IPS DF 6.9 (cell line): ENCODE data around the gene SLC16A4.

Source experiments
- DNase-seq: peaks from one replicate; pipeline ENCODE4 v3.0.0-alpha.2; 2013; ENCODE audit warnings: low read depth, low spot score
- H3K27ac ChIP-seq: one replicate; pipeline ENCODE4 v1.5.1; 2013; ENCODE audit warnings: low read length, control low read depth
- H3K27me3 ChIP-seq: 2 replicates; pipeline ENCODE4 v1.6.1; 2013; ENCODE audit warnings: mild to moderate bottlenecking, low read length; ENCODE audit not compliant: control insufficient read depth, insufficient read depth
- H3K36me3 ChIP-seq: 2 replicates; pipeline ENCODE4 v1.6.1; 2013; ENCODE audit warnings: low read length; ENCODE audit not compliant: control insufficient read depth, insufficient read depth
- H3K4me1 ChIP-seq: 2 replicates; pipeline ENCODE4 v1.6.1; 2013; ENCODE audit warnings: low read length; ENCODE audit not compliant: control insufficient read depth, insufficient read depth
- H3K4me3 ChIP-seq: 2 replicates; pipeline ENCODE4 v1.5.1; 2013; ENCODE audit warnings: mild to moderate bottlenecking, low read length
- H3K9me3 ChIP-seq: 2 replicates; pipeline ENCODE4 v1.6.1; 2013; ENCODE audit warnings: low read length, inconsistent platforms; ENCODE audit not compliant: control insufficient read depth, insufficient read depth
- WGBS: extraction: QIAGEN DNeasy Blood & Tissue Kit; methylation state at CpG from one replicate; pipeline ENCODE4 v1.1.7; 2013; ENCODE audit warnings: mixed read lengths, missing lambda C conversion rate; ENCODE audit not compliant: insufficient read length, insufficient coverage; 5-methylcytosine and 5-hydroxymethylcytosine counted together

The SLC16A4 gene

DNA sequence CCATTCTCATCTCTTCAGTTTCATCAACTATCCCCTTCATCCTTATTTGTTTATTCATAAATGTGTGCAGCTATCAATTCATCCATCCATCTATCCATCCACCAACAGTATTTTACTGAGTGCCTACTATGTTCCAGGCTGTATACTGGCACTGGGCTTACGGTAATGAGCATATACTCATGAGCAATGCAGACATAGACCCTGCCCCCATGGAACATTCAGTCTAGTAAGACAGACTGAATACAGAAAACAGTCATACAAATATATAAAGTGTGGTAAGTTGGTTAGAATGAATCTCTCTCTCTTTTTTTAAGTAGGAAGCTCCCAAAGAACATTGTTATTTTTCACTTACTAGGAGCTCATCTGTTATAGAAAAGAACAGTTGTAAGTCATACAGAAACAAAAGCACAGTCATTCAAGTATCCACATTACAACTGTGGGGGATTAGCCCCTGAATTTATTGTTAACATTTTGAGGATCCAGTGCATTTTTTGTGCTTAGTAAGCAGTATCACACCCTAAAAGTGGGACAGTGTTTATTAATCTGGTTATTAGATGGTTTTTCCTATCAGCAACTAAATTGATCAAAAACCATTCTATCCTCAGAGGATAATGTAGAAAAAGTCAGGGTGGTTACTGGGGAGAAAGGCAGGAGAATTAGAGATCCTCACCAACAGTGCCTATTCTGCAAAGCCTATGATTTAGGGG is 3.6 kb downstream of the SLC16A4 start:
- no peak for DNase-seq
- H3K36me3 ChIP-seq = no peaks in the 10 kb centered on the region
- no peaks in the 10 kb centered on the region for H3K9me3 ChIP-seq
- H3K4me3 ChIP-seq = no peak overlapping the region
- H3K27me3 ChIP-seq = no peaks in the 10 kb centered on the region
- no CpG with 5 or more reads among the region's 1 CpG for WGBS
- H3K27ac ChIP-seq = no peak overlapping the region
- 0 out of 2 replicates have a peak, but pooled peaks cover 2% of the 10 kb centered on the region for H3K4me1 ChIP-seq

DNA sequence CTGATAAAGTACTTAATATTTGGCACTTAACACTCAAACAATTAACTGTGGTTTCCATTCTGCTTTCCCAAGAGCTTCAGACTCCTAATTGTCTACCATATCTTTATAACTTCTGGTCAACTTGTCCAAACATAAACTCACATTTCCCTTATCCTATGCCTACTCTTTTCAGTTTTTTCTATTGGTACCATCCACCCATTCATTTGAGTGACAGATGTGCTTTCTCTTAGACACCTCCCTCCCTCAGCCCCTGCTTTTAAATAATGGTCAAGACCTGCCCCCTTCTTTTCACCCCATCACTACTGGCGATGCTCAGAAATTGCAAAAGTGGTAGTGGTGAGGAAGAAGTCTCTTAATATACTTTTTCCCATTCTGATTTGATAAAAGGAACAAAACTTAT is 5.5 kb downstream of the SLC16A4 start:
- no CpG with 5 or more reads among the region's 1 CpG for WGBS
- Histone ChIP-seq H3K27me3 (no peaks in the 10 kb centered on the region), H3K36me3 (no peaks in the 10 kb centered on the region), H3K4me1 (no peaks in the 10 kb centered on the region), H3K27ac (no peak overlapping the region), H3K4me3 (no peak overlapping the region), H3K9me3 (no peaks in the 10 kb centered on the region)
- DNase-seq = no peak

DNA sequence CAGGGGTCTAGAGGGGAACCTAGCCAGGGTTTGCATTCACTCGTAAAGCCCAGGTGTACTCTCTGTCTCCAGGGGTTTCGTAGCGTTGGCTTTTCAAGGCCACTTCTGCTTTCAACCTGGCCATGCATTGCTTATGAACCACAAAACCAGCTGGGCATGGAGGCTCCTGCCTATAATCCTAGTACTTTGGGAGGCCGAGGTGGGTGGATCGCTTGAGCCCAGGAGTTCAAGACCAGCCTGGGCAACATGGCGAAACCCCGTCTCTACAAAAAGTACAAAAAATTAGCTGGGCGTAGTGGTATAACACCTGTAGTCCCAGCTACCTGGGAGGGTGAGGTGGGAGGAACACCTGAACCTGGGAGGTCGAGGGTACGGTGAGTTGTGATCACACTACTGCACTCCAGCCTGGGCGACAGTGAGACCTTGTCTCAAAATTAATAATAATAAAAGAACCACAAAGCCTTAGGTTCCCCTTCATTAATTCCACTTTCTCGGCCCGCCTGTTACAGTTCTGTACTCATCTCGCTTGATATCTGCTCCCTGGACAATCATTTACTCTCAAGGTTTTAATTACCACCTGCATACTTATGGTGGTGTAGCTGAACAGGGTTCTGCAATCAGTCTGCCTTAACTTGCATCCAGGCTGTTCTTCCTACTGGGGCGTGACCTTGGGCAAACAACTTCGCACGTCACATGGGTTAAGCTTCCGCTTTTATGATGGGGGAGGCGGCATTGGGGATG is 6.1 kb downstream of the SLC16A4 start:
- Histone ChIP-seq H3K4me3 (no peak overlapping the region), H3K36me3 (no peaks in the 10 kb centered on the region), H3K9me3 (no peaks in the 10 kb centered on the region), H3K4me1 (no peaks in the 10 kb centered on the region), H3K27me3 (no peaks in the 10 kb centered on the region), H3K27ac (no peak overlapping the region)
- WGBS = no CpG with 5 or more reads among the region's 19 CpGs
- DNase-seq = no peak

DNA sequence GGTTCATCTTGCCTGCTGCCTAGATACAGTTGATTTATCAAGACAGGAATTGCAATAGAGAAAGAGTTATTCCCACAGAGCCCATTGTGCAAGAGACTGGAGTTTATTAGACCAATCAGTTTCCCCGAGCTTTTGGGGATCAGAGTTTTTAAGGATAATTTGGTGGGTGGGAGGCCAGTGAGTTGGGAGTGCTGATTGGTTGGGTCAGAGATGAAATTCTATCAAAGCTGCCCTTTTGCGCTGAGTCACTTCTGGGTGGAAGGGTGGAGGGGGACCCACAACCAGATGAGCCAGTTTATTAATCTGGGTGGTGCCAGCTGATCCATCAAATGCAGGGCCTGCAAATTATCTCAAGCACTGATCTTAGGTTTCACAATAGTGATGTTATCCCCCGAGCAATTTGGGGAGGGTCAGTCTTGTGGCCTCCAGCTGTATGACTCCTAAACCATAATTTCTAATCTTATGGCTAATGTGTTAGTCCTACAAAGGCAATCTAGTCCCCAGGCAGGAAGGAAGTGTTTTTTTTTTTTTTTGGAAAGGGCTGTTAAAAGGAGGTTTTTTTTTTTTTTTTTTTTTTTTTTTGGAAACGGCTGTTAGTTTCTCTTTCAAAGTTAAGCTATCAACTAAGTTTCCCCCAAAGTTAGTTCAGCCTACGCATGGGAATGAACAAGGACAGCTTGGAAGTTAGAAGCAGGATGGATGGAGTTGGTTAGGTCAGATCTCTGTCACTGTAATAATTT is 7.4 kb downstream of the SLC16A4 start:
- Histone ChIP-seq H3K27ac (no peak overlapping the region), H3K4me3 (no peak overlapping the region), H3K9me3 (no peaks in the 10 kb centered on the region), H3K36me3 (no peaks in the 10 kb centered on the region; the same call in 1 of the 2 replicates), H3K27me3 (no peaks in the 10 kb centered on the region), H3K4me1 (no peaks in the 10 kb centered on the region)
- no CpG with 5 or more reads among the region's 5 CpGs for WGBS
- no peak for DNase-seq

DNA sequence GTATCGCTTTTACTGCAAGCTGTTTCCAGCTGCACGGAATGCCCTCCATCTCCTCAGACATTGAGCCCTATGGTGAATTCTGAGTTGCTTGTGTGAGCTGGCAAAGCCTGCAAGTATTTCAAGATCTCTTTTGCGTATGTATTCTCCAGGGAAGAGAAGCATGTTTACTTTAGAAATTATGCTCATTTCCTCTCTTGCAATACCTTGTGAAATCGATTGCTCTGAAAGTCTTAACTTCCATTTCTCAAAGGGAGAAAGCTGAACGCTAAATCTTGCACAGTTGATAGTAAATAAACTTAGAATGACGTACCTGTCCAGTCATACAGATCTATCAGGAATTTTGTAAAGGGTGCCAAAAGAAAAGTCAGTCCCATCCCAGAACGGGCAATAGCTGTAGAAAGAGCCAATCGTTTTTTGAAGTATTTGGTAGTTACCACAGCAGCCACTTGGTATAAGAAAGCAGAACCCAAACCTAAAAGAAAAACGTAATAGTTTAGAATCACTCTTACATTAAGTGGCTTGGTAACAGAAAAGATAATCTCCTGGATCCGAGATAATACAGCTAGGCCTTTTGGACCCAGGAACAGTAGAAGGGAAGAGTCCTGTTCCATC is 10.0 kb downstream of the SLC16A4 start:
- no peaks in the 10 kb centered on the region for H3K4me1 ChIP-seq

DNA sequence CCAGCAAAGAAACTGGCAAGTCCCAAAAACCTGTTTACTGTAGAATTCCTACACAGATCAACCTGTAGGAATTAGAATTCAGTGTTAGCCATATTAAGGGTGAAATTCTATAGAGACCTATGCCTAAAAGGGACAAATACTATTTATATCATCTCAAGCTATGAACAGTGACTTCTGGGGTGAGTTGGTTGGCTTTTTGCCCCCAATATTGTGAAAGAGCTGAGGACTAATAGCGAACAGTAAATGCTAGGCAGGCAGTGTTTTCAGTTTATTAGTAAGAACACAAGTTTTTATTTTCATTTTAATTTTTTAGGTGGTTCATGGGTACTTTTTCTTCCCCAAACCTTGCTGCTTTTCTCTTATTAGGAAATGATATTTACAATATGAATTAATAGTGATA is 15.3 kb downstream of the SLC16A4 start:
- Histone ChIP-seq H3K9me3 (no peaks in the 10 kb centered on the region), H3K36me3 (no peaks in the 10 kb centered on the region; the same call in 1 of the 2 replicates), H3K4me1 (no peaks in the 10 kb centered on the region), H3K27me3 (no peaks in the 10 kb centered on the region), H3K27ac (no peak overlapping the region), H3K4me3 (no peak overlapping the region)
- WGBS = no CpG with 5 or more reads among the region's 1 CpG
- no peak for DNase-seq

More for the DNA sequence above, 10.0 kb downstream of the SLC16A4 start:
- Histone ChIP-seq H3K4me3 (no peak overlapping the region), H3K9me3 (no peaks in the 10 kb centered on the region), H3K27ac (no peak overlapping the region), H3K36me3 (no peaks in the 10 kb centered on the region; the same call in 1 of the 2 replicates), H3K27me3 (no peaks in the 10 kb centered on the region)
- no peak for DNase-seq
- WGBS = no CpG with 5 or more reads among the region's 10 CpGs

DNA sequence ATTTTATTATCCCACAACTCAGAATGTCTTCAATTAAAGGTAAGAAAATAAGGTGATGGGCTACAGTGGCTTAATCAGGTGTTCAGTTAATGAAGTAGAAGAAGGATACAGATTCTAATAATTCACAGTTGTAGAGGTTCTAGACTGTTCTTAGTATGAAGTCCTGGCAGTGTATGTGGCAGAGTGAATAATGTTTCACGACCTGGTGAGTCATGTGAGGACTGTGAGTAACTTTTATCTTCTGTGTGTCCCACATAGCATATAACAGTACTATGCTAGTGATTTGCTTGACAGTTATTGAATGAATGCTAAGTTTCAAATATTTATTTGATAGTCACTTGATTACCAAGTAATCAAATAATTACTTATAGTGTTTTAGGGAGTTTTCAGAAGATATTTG is 20.0 kb downstream of the SLC16A4 start:
- WGBS = no CpG with 5 or more reads among the region's 1 CpG
- Histone ChIP-seq H3K4me1 (no peaks in the 10 kb centered on the region), H3K36me3 (no peaks in the 10 kb centered on the region; the same call in 1 of the 2 replicates), H3K27ac (no peak overlapping the region), H3K9me3 (no peaks in the 10 kb centered on the region), H3K4me3 (no peak overlapping the region), H3K27me3 (no peaks in the 10 kb centered on the region)
- no peak for DNase-seq

DNA sequence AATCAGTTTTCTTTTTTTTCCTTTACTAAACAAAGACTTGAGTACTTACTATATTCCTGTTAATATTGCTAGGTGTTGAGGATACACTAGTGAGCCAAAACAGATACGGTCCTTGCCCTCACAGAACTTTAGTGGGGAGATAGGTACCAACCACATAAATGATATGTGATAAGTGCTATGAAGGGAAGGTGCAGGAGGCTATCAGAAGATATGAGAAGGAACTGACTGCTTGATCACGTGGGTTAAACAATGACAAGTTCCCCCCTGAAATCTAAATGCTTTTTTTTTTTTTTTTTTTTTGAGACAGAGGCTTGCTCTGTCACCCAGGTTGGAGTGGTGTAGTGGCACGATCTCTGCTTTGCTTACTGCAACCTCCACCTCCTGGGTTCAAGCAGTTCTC is 26.6 kb downstream of the SLC16A4 start:
- DNase-seq = no peak
- Histone ChIP-seq H3K36me3 (no peaks in the 10 kb centered on the region), H3K27ac (no peak overlapping the region), H3K9me3 (no peaks in the 10 kb centered on the region), H3K4me1 (no peaks in the 10 kb centered on the region), H3K27me3 (no peaks in the 10 kb centered on the region), H3K4me3 (no peak overlapping the region)
- no CpG with 5 or more reads among the region's 3 CpGs for WGBS

DNA sequence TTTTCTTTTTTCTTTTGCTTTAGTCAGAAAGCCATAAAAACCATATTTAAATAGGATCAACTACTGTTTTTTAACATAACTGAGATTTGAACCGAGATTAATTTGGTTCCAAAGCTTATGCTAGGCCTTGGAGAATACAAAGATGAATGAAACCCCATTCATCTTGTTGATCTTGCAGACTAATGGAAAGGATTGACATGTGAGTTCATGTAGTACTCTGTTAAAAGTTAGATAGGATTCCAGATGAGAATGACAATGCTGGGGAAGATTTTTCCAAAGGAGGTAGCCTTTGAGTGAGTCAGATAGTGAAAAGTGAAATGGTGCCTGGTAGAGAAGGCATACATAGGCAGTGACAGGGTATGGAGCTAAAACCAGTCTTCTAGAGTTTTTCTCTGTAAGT is 29.0 kb downstream of the SLC16A4 start:
- H3K4me3 ChIP-seq = no peak overlapping the region
- H3K27ac ChIP-seq = no peak overlapping the region
- WGBS = no CpG with 5 or more reads among the region's 1 CpG
- no peaks in the 10 kb centered on the region for H3K27me3 ChIP-seq
- no peaks in the 10 kb centered on the region for H3K4me1 ChIP-seq
- H3K9me3 ChIP-seq = no peaks in the 10 kb centered on the region
- DNase-seq = no peak
- H3K36me3 ChIP-seq = no peaks in the 10 kb centered on the region

DNA sequence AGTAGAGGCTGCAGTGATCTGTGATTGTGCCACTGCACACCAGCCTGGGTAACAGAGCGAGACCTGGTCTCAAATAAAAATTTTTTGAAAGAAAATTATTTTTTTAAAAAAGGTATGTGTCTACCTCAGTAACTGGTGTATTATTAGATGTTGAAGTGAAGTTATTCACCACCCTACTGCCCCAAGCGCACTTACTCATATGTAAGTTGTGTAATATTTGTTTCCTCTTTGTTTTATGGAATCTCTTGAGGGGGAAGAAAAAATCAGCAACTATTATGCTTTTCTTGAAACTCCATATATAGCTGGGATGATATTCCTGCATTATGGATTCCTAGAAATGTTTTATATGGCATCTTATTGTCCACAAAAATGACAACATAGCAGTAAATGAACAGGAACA is 30.4 kb downstream of the SLC16A4 start:
- no CpG with 5 or more reads among the region's 2 CpGs for WGBS
- H3K27ac ChIP-seq = no peak overlapping the region
- H3K4me3 ChIP-seq = no peak overlapping the region
- no peaks in the 10 kb centered on the region for H3K9me3 ChIP-seq
- H3K27me3 ChIP-seq = no peaks in the 10 kb centered on the region
- no peaks in the 10 kb centered on the region for H3K36me3 ChIP-seq
- no peaks in the 10 kb centered on the region for H3K4me1 ChIP-seq
- no peak for DNase-seq
